OCI-LY1 (cell line): ENCODE results near the gene CTDSPL.

Source experiments
- H2AFZ ChIP-seq: fragments of 200-600 bp; sonication (generic), shearing (Covaris generic); 2 replicates; pipeline ENCODE4 v1.6.0; 2014; ENCODE audit warnings: antibody characterized with exemption, mild to moderate bottlenecking, low read length
- H3F3A ChIP-seq: fragments of 200-600 bp; sonication (generic), shearing (Covaris generic); 2 replicates; pipeline ENCODE4 v1.6.0; 2014; ENCODE audit warnings: mild to moderate bottlenecking, antibody characterized with exemption, low read length, moderate library complexity; ENCODE audit not compliant: insufficient read depth
- H3K27ac ChIP-seq: fragments of 200-600 bp; sonication (generic); 2 replicates; pipeline ENCODE4 v1.5.1; 2014; ENCODE audit warnings: low read length, mixed run types, mild to moderate bottlenecking, low read depth; ENCODE audit not compliant: poor library complexity, severe bottlenecking
- H3K27me3 ChIP-seq: fragments of 200-600 bp; sonication (generic); 2 replicates; pipeline ENCODE4 v1.6.0; 2014; ENCODE audit warnings: antibody characterized with exemption, mild to moderate bottlenecking, low read length, moderate library complexity; ENCODE audit not compliant: insufficient read depth
- H3K36me3 ChIP-seq: fragments of 200-600 bp; sonication (generic); 2 replicates; pipeline ENCODE4 v1.6.1; 2014; ENCODE audit warnings: mild to moderate bottlenecking, antibody characterized with exemption, low read length, moderate library complexity, mixed read lengths; ENCODE audit not compliant: insufficient read depth
- H3K4me1 ChIP-seq: fragments of 200-600 bp; sonication (generic); 2 replicates; pipeline ENCODE4 v1.5.1; 2014; ENCODE audit warnings: mild to moderate bottlenecking, low read length, moderate library complexity; ENCODE audit not compliant: insufficient read depth, severe bottlenecking
- H3K4me2 ChIP-seq: fragments of 200-600 bp; sonication (generic), shearing (Covaris generic); 2 replicates; pipeline ENCODE4 v1.6.1; 2014; ENCODE audit warnings: low read length
- H3K4me3 ChIP-seq: fragments of 200-600 bp; sonication (generic); 2 replicates; pipeline ENCODE4 v1.5.1; 2014; ENCODE audit warnings: low read length, low read depth, mild to moderate bottlenecking, mixed read lengths; ENCODE audit not compliant: poor library complexity, severe bottlenecking
- H3K79me2 ChIP-seq: fragments of 200-600 bp; shearing (Covaris generic); 2 replicates; pipeline ENCODE4 v1.6.1; 2016; ENCODE audit warnings: mixed run types, low read length, mixed read lengths; ENCODE audit not compliant: insufficient read depth
- H3K9ac ChIP-seq: fragments of 200-600 bp; sonication (generic), shearing (Covaris generic); 2 replicates; pipeline ENCODE4 v1.6.1; 2014; ENCODE audit warnings: mild to moderate bottlenecking, low read length, mixed read lengths
- H3K9me2 ChIP-seq: fragments of 200-600 bp; sonication (generic), shearing (Covaris generic); 2 replicates; pipeline ENCODE4 v1.6.1; 2014; ENCODE audit warnings: low read depth, mild to moderate bottlenecking, low read length, mixed read lengths
- H3K9me3 ChIP-seq: fragments of 200-600 bp; shearing (Covaris generic); 2 replicates; pipeline ENCODE4 v1.6.1; 2014; ENCODE audit warnings: low read length, mixed read lengths
- H4K20me1 ChIP-seq: fragments of 200-600 bp; sonication (generic), shearing (Covaris generic); 2 replicates; pipeline ENCODE4 v1.6.0; 2016; ENCODE audit warnings: mild to moderate bottlenecking, low read length; ENCODE audit not compliant: insufficient read depth
- CTCF ChIP-seq: fragments of 200-600 bp; sonication (generic), shearing (Covaris generic); IDR thresholded peaks from 2 replicates; pipeline ENCODE4 v1.5.1; 2017; ENCODE audit warnings: mild to moderate bottlenecking, antibody characterized with exemption, low read length, moderate library complexity, mixed read lengths
- EZH2 ChIP-seq: fragments of 200-600 bp; sonication (generic), shearing (Covaris generic); IDR thresholded peaks from 2 replicates; pipeline ENCODE4 v1.8.0; 2017; ENCODE audit warnings: borderline replicate concordance, mixed run types, mild to moderate bottlenecking, antibody characterized with exemption, low read length, moderate library complexity, mixed read lengths

Gene CTDSPL

GRCh38 chr3:38022301-38022700, 160.6 kb downstream of the CTDSPL start:
- H3K9me2 ChIP-seq = no peaks in the 10 kb centered on the region
- H3K36me3 ChIP-seq = no peaks in the 10 kb centered on the region
- no peak overlapping the region for H2AFZ ChIP-seq
- no peaks in the 10 kb centered on the region for H4K20me1 ChIP-seq
- H3K9me3 ChIP-seq = no peaks in the 10 kb centered on the region
- TF ChIP-seq EZH2 = no peak
- TF ChIP-seq CTCF = no peak
- no peak overlapping the region for H3K4me3 ChIP-seq
- no peaks in the 10 kb centered on the region for H3K79me2 ChIP-seq
- no peaks in the 10 kb centered on the region for H3K27me3 ChIP-seq
- no peaks in the 10 kb centered on the region for H3F3A ChIP-seq
- no peak overlapping the region for H3K4me2 ChIP-seq
- no peak overlapping the region for H3K9ac ChIP-seq
- H3K4me1 ChIP-seq = peaks cover 20% of the 10 kb centered on the region
- H3K27ac ChIP-seq = no peak overlapping the region

- peak overlapping the region; percentile 73 for H3K4me2 ChIP-seq
- no peaks in the 10 kb centered on the region for H3F3A ChIP-seq
- no peak overlapping the region; the same call in 1 of the 2 replicates for H3K9ac ChIP-seq
- H3K4me3 ChIP-seq = peak overlapping the region; percentile 62
- no peaks in the 10 kb centered on the region for H3K9me3 ChIP-seq
- H3K9me2 ChIP-seq = no peaks in the 10 kb centered on the region
- H3K4me1 ChIP-seq = peaks cover 20% of the 10 kb centered on the region
- no peak overlapping the region for H2AFZ ChIP-seq
- H3K27ac ChIP-seq = no peak overlapping the region
- no peaks in the 10 kb centered on the region for H3K27me3 ChIP-seq
- no peaks in the 10 kb centered on the region for H3K36me3 ChIP-seq
- TF ChIP-seq CTCF = no peak
- no peak for TF ChIP-seq EZH2
- no peaks in the 10 kb centered on the region for H3K79me2 ChIP-seq
- no peaks in the 10 kb centered on the region for H4K20me1 ChIP-seq
Observed at GRCh38 chr3:38022896-38023709, 161.4 kb downstream of the CTDSPL start.

- H2AFZ ChIP-seq = no peak overlapping the region
- H3K79me2 ChIP-seq = no peaks in the 10 kb centered on the region
- TF ChIP-seq CTCF (no peak), EZH2 (no peak)
- no peak overlapping the region for H3K4me2 ChIP-seq
- no peaks in the 10 kb centered on the region for H4K20me1 ChIP-seq
- peaks cover 20% of the 10 kb centered on the region for H3K4me1 ChIP-seq
- no peaks in the 10 kb centered on the region for H3K36me3 ChIP-seq
- no peak overlapping the region for H3K4me3 ChIP-seq
- no peaks in the 10 kb centered on the region for H3K9me2 ChIP-seq
- H3F3A ChIP-seq = no peaks in the 10 kb centered on the region
- H3K27ac ChIP-seq = no peak overlapping the region
- H3K9me3 ChIP-seq = no peaks in the 10 kb centered on the region
- no peak overlapping the region for H3K9ac ChIP-seq
- peaks cover 8% of the 10 kb centered on the region for H3K27me3 ChIP-seq
Observed at GRCh38 chr3:38026856-38027255, 165.2 kb downstream of the CTDSPL start.
